ENCODE data around the gene USO1.

GRCh38 chr4:75745161-75745560 is 20.8 kb downstream of the USO1 start:
- TF ChIP-seq CTCF (optimal IDR thresholded peaks at IDR 0.05 in 1 of 3, IDR thresholded peaks at IDR 0.05 in 1 of 3, conservative IDR thresholded peaks at IDR 0.05 in 1 of 3; ENCODE audit: extremely low read depth in 1 of 3, insufficient read depth in 2 of 3, low read length in 3 of 3) (no peak), EZH2 (IDR thresholded peaks at IDR 0.05; ENCODE audit: low read length) (no peak)
